IgD-negative memory B cell (primary cell): ENCODE results near the gene CASZ1. TPM values are rescaled to one million over a fixed set of nuclear protein-coding genes. Genes with fewer than 3 reads are reported as not detected.
A peak's percentile ranks its signal among the peaks of the same experiment; 100 is the strongest.

ENCODE experiments used
- H3K27ac Mint-ChIP-seq, 3 donors: one replicate each; pipeline ENCODE4 v1.8.0; 2020 to 2022; ENCODE audit warnings: mild to moderate bottlenecking in 3 of 3, mixed read lengths in 3 of 3, moderate library complexity in 1 of 3
- H3K27me3 Mint-ChIP-seq: one replicate; pipeline ENCODE4 v1.8.0; 2021; ENCODE audit warnings: mixed read lengths
- H3K36me3 Mint-ChIP-seq: one replicate; pipeline ENCODE4 v1.8.0; 2020; ENCODE audit warnings: mild to moderate bottlenecking, mixed read lengths
- H3K4me1 Mint-ChIP-seq, 3 donors: one replicate each; pipeline ENCODE4 v1.8.0; 2020 to 2022; ENCODE audit warnings: mixed read lengths in 3 of 3, mild to moderate bottlenecking in 1 of 3
- H3K4me3 Mint-ChIP-seq, 4 donors: one replicate each; pipeline ENCODE4 v1.8.0; 2020 to 2022; ENCODE audit warnings: mild to moderate bottlenecking in 4 of 4, mixed read lengths in 4 of 4, moderate library complexity in 3 of 4
- H3K9me3 Mint-ChIP-seq, 3 donors: one replicate each; pipeline ENCODE4 v1.8.0; 2020 to 2021; ENCODE audit warnings: mixed read lengths in 3 of 3, mild to moderate bottlenecking in 1 of 3
- polyA plus RNA-seq: library from polyadenylated mRNA; unstranded; fragments of 300-500 nt; fragmentation: Illumina TruSeq; gene quantifications from one replicate; pipeline ENCODE4 v1.2.3, GENCODE V29; 2021

CASZ1 gene, protein sequence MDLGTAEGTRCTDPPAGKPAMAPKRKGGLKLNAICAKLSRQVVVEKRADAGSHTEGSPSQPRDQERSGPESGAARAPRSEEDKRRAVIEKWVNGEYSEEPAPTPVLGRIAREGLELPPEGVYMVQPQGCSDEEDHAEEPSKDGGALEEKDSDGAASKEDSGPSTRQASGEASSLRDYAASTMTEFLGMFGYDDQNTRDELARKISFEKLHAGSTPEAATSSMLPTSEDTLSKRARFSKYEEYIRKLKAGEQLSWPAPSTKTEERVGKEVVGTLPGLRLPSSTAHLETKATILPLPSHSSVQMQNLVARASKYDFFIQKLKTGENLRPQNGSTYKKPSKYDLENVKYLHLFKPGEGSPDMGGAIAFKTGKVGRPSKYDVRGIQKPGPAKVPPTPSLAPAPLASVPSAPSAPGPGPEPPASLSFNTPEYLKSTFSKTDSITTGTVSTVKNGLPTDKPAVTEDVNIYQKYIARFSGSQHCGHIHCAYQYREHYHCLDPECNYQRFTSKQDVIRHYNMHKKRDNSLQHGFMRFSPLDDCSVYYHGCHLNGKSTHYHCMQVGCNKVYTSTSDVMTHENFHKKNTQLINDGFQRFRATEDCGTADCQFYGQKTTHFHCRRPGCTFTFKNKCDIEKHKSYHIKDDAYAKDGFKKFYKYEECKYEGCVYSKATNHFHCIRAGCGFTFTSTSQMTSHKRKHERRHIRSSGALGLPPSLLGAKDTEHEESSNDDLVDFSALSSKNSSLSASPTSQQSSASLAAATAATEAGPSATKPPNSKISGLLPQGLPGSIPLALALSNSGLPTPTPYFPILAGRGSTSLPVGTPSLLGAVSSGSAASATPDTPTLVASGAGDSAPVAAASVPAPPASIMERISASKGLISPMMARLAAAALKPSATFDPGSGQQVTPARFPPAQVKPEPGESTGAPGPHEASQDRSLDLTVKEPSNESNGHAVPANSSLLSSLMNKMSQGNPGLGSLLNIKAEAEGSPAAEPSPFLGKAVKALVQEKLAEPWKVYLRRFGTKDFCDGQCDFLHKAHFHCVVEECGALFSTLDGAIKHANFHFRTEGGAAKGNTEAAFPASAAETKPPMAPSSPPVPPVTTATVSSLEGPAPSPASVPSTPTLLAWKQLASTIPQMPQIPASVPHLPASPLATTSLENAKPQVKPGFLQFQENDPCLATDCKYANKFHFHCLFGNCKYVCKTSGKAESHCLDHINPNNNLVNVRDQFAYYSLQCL (N-terminal part only)
- polyA plus RNA-seq: 5.6 TPM

DNA sequence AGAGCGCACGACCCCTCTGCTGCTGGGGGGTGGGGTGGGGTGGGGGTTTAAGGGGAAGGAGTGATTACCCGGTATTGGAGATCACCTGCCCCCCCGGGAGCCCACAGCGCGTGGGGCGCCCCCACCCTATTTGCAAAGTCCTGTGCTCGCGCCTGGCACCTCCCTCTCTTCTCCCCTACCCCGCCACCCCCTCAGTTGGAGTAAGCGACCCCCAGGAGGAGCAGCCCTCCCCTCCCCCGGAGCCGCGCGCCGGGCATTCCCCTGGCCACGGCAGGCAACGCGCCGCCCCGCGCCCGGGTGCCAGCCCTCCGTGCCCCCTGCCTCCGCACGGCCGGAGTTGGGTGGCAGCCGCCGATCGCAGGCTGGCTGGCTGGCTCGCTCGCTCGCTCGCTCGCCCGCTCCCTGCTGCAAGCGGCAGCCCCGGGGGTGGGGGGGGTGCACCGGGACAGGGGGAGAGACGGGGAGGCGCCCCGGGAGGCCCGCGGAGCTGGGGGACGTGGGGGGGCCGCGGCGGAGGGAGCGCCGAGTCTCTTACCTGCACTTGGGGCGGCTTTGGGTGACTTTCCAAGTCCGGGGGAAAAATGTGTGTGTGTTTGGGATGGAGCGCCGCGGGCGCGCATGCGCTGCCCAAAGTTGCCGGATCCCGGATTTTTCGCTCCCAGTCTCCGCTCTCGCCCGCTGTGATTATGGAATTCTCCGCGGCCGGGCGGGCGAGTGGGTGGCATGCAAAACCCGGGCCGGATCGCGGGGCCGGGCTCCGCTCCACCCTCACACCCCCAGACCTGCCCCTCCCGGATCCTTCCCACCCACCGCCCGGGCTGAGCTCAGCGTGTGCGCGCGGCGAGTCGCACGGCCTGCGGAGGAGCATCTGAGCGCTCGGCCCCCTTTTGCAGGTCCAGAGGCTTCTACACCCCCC is at the start of gene CASZ1:
TSS of gene CASZ1 (minus strand) at position 618 of the 916 bp plus-strand sequence. CDS start 102,757 bp downstream, outside the sequence.
- no peak within 1 kb of the TSS for H3K27ac Mint-ChIP-seq
- peaks cover 42% of the 10 kb centered on the region for H3K27me3 Mint-ChIP-seq
- H3K4me3 Mint-ChIP-seq: peak within 1 kb of the TSS in 1 of 4 donors; percentile 28
- H3K36me3 Mint-ChIP-seq: no peaks in the 10 kb centered on the region
- H3K4me1 Mint-ChIP-seq: peaks cover 4 to 12% (median 7%) of the 10 kb centered on the region in 3 donors
- H3K9me3 Mint-ChIP-seq: peaks cover 0 to 2% (median 0%) of the 10 kb centered on the region in 3 donors

- Mint-ChIP-seq H3K27me3 (peaks cover 15% of the 10 kb centered on the region), H3K4me1 (peaks cover 0 to 3% (median 2%) of the 10 kb centered on the region in 3 donors), H3K36me3 (peaks cover 1% of the 10 kb centered on the region), H3K27ac (peak overlapping the region in 1 of 3 donors; percentile 56), H3K4me3 (no peak overlapping the region), H3K9me3 (peaks cover 0 to 15% (median 2%) of the 10 kb centered on the region in 3 donors)
Observed at GRCh38 chr1:10843697-10844096, 47.3 kb upstream of the CASZ1 start.

- H3K36me3 Mint-ChIP-seq: no peaks in the 10 kb centered on the region
- peaks cover 0 to 8% (median 2%) of the 10 kb centered on the region in 3 donors for H3K9me3 Mint-ChIP-seq
- H3K27me3 Mint-ChIP-seq: peaks cover 32% of the 10 kb centered on the region
- H3K27ac Mint-ChIP-seq: no peak overlapping the region
- no peak overlapping the region for H3K4me3 Mint-ChIP-seq
- H3K4me1 Mint-ChIP-seq: peaks cover 0 to 3% (median 2%) of the 10 kb centered on the region in 3 donors
Observed at GRCh38 chr1:10841118-10841517, 44.7 kb upstream of the CASZ1 start.

DNA sequence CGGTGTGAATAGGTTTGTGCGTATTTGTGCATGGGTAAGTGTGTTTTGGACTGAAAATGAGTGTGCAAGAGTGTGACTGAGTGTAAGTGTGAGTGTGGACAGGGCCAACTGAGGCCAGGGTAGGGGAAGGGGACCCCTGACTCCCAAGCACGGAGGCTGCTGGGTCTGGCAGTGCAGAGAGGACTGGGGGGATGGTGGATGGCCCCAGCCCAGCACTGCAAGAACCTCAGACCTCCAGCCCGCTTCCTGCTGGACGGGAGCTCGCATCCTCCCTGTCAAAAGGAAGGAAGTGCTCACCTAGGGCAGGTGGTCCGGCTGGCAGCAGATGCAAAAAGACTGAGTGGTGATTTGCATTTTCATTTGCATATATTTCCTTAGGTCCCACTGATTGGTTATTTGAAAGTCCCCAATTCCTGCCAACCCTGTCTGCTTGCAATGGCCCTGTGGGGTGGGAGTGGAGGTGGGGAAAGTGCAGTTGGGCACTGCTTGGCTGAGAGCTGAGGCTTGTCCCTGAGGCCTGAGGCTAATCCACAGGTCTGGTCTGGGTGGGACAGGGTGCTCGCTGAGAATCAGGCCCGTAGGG is 42.8 kb upstream of the CASZ1 start:
- H3K36me3 Mint-ChIP-seq: no peaks in the 10 kb centered on the region
- H3K9me3 Mint-ChIP-seq: peaks cover 0 to 8% (median 0%) of the 10 kb centered on the region in 3 donors
- H3K4me3 Mint-ChIP-seq: peak overlapping the region in 1 of 4 donors; percentile 77
- no peak overlapping the region for H3K27ac Mint-ChIP-seq
- H3K4me1 Mint-ChIP-seq: peaks cover 0 to 3% (median 2%) of the 10 kb centered on the region in 3 donors
- H3K27me3 Mint-ChIP-seq: peaks cover 34% of the 10 kb centered on the region

- Mint-ChIP-seq H3K9me3 (peaks cover 0 to 5% (median under 1%) of the 10 kb centered on the region in 3 donors), H3K27me3 (peaks cover 34% of the 10 kb centered on the region), H3K27ac (no peak overlapping the region), H3K4me3 (no peak overlapping the region), H3K4me1 (peaks cover 0 to 3% (median 2%) of the 10 kb centered on the region in 3 donors), H3K36me3 (peaks cover 2% of the 10 kb centered on the region)
Observed at GRCh38 chr1:10838541-10838940, 42.1 kb upstream of the CASZ1 start.

GRCh38 chr1:10836726-10837125 is 40.3 kb upstream of the CASZ1 start:
- Mint-ChIP-seq H3K27me3 (peaks cover 31% of the 10 kb centered on the region), H3K36me3 (peaks cover 2% of the 10 kb centered on the region), H3K4me1 (peaks cover 0 to 3% (median 2%) of the 10 kb centered on the region in 3 donors), H3K9me3 (peaks cover 0 to 6% (median 0%) of the 10 kb centered on the region in 3 donors), H3K4me3 (no peak overlapping the region), H3K27ac (no peak overlapping the region)

GRCh38 chr1:10835822-10836421 is 39.5 kb upstream of the CASZ1 start:
- H3K4me1 Mint-ChIP-seq: peaks cover 0 to 3% (median 2%) of the 10 kb centered on the region in 3 donors
- H3K9me3 Mint-ChIP-seq: peaks cover 0 to 6% (median 0%) of the 10 kb centered on the region in 3 donors
- H3K27me3 Mint-ChIP-seq: peaks cover 31% of the 10 kb centered on the region
- H3K36me3 Mint-ChIP-seq: peaks cover 2% of the 10 kb centered on the region
- H3K4me3 Mint-ChIP-seq: no peak overlapping the region
- no peak overlapping the region for H3K27ac Mint-ChIP-seq

GRCh38 chr1:10835421-10835820 is 39.0 kb upstream of the CASZ1 start:
- Mint-ChIP-seq H3K27me3 (peaks cover 32% of the 10 kb centered on the region), H3K4me1 (peaks cover 0 to 3% (median 2%) of the 10 kb centered on the region in 3 donors), H3K4me3 (no peak overlapping the region), H3K27ac (no peak overlapping the region), H3K36me3 (peaks cover 2% of the 10 kb centered on the region), H3K9me3 (peaks cover 0 to 6% (median 0%) of the 10 kb centered on the region in 3 donors)

GRCh38 chr1:10834770-10835412 is 38.4 kb upstream of the CASZ1 start:
- Mint-ChIP-seq H3K4me1 (peaks cover 0 to 3% (median 2%) of the 10 kb centered on the region in 3 donors), H3K27ac (no peak overlapping the region), H3K27me3 (peaks cover 32% of the 10 kb centered on the region), H3K36me3 (peaks cover 2% of the 10 kb centered on the region), H3K9me3 (peaks cover 0 to 6% (median 0%) of the 10 kb centered on the region in 3 donors), H3K4me3 (no peak overlapping the region)

- H3K4me1 Mint-ChIP-seq: peaks cover 0 to 1% (median under 1%) of the 10 kb centered on the region in 3 donors
- no peak overlapping the region for H3K27ac Mint-ChIP-seq
- H3K27me3 Mint-ChIP-seq: peaks cover 26% of the 10 kb centered on the region
- peaks cover 2% of the 10 kb centered on the region for H3K36me3 Mint-ChIP-seq
- peak overlapping the region in 1 of 4 donors; percentile 36 for H3K4me3 Mint-ChIP-seq
- peaks cover 0 to 6% (median 0%) of the 10 kb centered on the region in 3 donors for H3K9me3 Mint-ChIP-seq
Observed at GRCh38 chr1:10833630-10834557, 37.4 kb upstream of the CASZ1 start.

- peaks cover 23% of the 10 kb centered on the region for H3K27me3 Mint-ChIP-seq
- H3K36me3 Mint-ChIP-seq: peaks cover 2% of the 10 kb centered on the region
- H3K4me1 Mint-ChIP-seq: no peaks in the 10 kb centered on the region
- peak overlapping the region in 1 of 3 donors; percentile 23 for H3K27ac Mint-ChIP-seq
- H3K9me3 Mint-ChIP-seq: peaks cover 0 to 6% (median 0%) of the 10 kb centered on the region in 3 donors
- H3K4me3 Mint-ChIP-seq: no peak overlapping the region
Observed at GRCh38 chr1:10832703-10833102, 36.3 kb upstream of the CASZ1 start.
